HepG2 (cell line): ENCODE measurements around the gene ASCC2.

Experiments used
- EP300 ChIP-seq, 3 experiments: sonication (generic) in 1 of 3; formaldehyde crosslinking in 1 of 3; IDR thresholded peaks; 2 replicates each; pipeline versions ENCODE4 v1.5.1 to v1.6.1; 2011 to 2020; ENCODE audit warnings: low read depth in 2 of 3, low read length in 2 of 3, borderline replicate concordance in 1 of 3, improper control_type of control experiment in 1 of 3, mild to moderate bottlenecking in 1 of 3, missing genetic modification reagents in 1 of 3, moderate library complexity in 1 of 3
- ETS1 ChIP-seq: sonication (generic); formaldehyde crosslinking; IDR thresholded peaks from 2 replicates; pipeline ENCODE4 v1.4.0; 2020; ENCODE audit warnings: missing genetic modification reagents
- EZH2 ChIP-seq: conservative IDR thresholded peaks from 2 replicates; pipeline ENCODE4 v1.6.1; 2012; ENCODE audit warnings: mild to moderate bottlenecking, low read depth, low read length, moderate library complexity
- GATA4 ChIP-seq: sonication (generic); IDR thresholded peaks from 2 replicates; pipeline ENCODE4 v1.6.1; 2016; ENCODE audit warnings: antibody characterized with exemption, low read depth, borderline replicate concordance
- MAFG ChIP-seq: sonication (generic); formaldehyde crosslinking; IDR thresholded peaks from 2 replicates; pipeline ENCODE4 v1.5.1; 2020; ENCODE audit warnings: mild to moderate bottlenecking, missing genetic modification reagents
- TAF1 ChIP-seq: sonication (generic); formaldehyde crosslinking; IDR thresholded peaks from 2 replicates; pipeline ENCODE4 v1.4.0; 2020; ENCODE audit warnings: missing genetic modification reagents
- TP53 ChIP-seq: sonication (generic); formaldehyde crosslinking; conservative IDR thresholded peaks from 2 replicates; pipeline ENCODE4 v1.4.0; 2020; ENCODE audit warnings: missing genetic modification reagents
- ZFP36L1 ChIP-seq: sonication (generic); formaldehyde crosslinking; IDR thresholded peaks from 2 replicates; pipeline ENCODE4 v1.8.0; 2022; ENCODE audit warnings: mild to moderate bottlenecking, missing genetic modification reagents, moderate library complexity
- ZNF33B ChIP-seq: sonication (generic); formaldehyde crosslinking; IDR thresholded peaks from 2 replicates; pipeline ENCODE4 v1.5.1; 2020; ENCODE audit warnings: mild to moderate bottlenecking, missing genetic modification reagents
- ZNF510 ChIP-seq: sonication (generic); formaldehyde crosslinking; IDR thresholded peaks from 2 replicates; pipeline ENCODE4 v1.4.0; 2020; ENCODE audit warnings: low read depth, mild to moderate bottlenecking, missing genetic modification reagents
- TF ChIP-seq, protein P1 (sequence below): sonication (generic); formaldehyde crosslinking; IDR thresholded peaks from 2 replicates; pipeline ENCODE4 v1.5.0; 2020; ENCODE audit warnings: mild to moderate bottlenecking, missing genetic modification reagents, moderate library complexity
- TF ChIP-seq, protein P2 (sequence below): sonication (generic); formaldehyde crosslinking; IDR thresholded peaks from 2 replicates; pipeline ENCODE4 v1.8.0; 2022; ENCODE audit warnings: low read depth, missing genetic modification reagents

DNA sequence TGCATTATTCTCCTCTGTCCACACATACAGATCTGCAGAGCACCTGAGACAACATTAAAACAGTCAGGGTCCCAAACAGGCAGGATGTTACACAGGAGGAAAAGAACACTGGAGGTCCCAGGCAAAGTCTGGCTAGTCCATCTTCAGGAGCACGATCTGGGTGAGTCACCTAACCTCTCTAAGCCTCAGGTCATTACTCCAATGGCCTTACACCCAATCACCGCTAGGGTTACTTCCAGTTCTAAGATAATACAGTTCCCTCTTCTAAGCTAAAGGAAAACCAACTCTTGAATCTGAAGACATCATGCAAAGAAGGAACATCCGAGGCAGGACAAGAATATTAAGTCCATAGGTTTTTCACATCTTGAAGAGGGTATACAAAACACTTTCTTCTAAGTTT is 24.5 kb downstream of the ASCC2 start:
- TF ChIP-seq ZFP36L1 (CRISPR knock-in tag) (no peak), ETS1 (CRISPR knock-in tag) (no peak), MAFG (no peak), TP53 (CRISPR knock-in tag) (no peak), GATA4 (no peak), EP300 (IDR thresholded peaks at IDR 0.05; ENCODE audit: low read depth in 2 of 2, low read length in 2 of 2) (no peak), EP300 (CRISPR knock-in tag; IDR thresholded peaks at IDR 0.05; ENCODE audit: borderline replicate concordance) (no peak), EZH2 (no peak), ZNF510 (CRISPR knock-in tag) (no peak), ZNF33B (CRISPR knock-in tag) (no peak), TAF1 (no peak)
- TF ChIP-seq, protein P1, sequence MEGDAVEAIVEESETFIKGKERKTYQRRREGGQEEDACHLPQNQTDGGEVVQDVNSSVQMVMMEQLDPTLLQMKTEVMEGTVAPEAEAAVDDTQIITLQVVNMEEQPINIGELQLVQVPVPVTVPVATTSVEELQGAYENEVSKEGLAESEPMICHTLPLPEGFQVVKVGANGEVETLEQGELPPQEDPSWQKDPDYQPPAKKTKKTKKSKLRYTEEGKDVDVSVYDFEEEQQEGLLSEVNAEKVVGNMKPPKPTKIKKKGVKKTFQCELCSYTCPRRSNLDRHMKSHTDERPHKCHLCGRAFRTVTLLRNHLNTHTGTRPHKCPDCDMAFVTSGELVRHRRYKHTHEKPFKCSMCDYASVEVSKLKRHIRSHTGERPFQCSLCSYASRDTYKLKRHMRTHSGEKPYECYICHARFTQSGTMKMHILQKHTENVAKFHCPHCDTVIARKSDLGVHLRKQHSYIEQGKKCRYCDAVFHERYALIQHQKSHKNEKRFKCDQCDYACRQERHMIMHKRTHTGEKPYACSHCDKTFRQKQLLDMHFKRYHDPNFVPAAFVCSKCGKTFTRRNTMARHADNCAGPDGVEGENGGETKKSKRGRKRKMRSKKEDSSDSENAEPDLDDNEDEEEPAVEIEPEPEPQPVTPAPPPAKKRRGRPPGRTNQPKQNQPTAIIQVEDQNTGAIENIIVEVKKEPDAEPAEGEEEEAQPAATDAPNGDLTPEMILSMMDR (CRISPR knock-in tag), result no peak
- TF ChIP-seq, protein P2, sequence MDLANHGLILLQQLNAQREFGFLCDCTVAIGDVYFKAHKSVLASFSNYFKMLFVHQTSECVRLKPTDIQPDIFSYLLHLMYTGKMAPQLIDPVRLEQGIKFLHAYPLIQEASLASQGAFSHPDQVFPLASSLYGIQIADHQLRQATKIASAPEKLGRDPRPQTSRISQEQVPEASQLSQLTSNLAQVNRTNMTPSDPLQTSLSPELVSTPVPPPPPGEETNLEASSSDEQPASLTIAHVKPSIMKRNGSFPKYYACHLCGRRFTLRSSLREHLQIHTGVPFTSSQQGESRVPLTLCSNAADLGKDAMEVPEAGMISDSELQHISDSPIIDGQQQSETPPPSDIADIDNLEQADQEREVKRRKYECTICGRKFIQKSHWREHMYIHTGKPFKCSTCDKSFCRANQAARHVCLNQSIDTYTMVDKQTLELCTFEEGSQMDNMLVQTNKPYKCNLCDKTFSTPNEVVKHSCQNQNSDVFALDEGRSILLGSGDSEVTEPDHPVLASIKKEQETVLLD (CRISPR knock-in tag), result no peak
